Upper lobe of left lung (tissue), 6 donors: ENCODE data around the gene FAM168A. TPM values are rescaled to one million over a fixed set of nuclear protein-coding genes. Genes with fewer than 3 reads are reported as not detected.
A peak's percentile ranks its signal among the peaks of the same experiment; 100 is the strongest.

Experiments
- ATAC-seq, 2 donors: fragments of 200-7000 bp; cut with Tn5 transposase; one replicate each; pipeline ENCODE4 v1.9.1; 2022; ENCODE audit warnings: mild to moderate bottlenecking in 2 of 2, moderate library complexity in 2 of 2; ENCODE audit not compliant: low FRiP score in 2 of 2
- DNase-seq, 2 donors: peaks; one replicate each; pipeline ENCODE4 v3.0.0-alpha.2; 2019 to 2020
- H3K27ac ChIP-seq, 4 donors: fragments of 200-600 bp; sonication (generic); one replicate each; pipeline ENCODE4 v1.5.1; 2016 to 2019
- H3K27me3 ChIP-seq, 4 donors: fragments of 200-600 bp; sonication (generic); one replicate each; pipeline ENCODE4 v1.5.1; 2017 to 2019
- H3K36me3 ChIP-seq, 4 donors: fragments of 200-600 bp; sonication (generic); one replicate each; pipeline ENCODE4 v1.5.1; 2016 to 2019
- H3K4me1 ChIP-seq, 4 donors: fragments of 200-600 bp; sonication (generic); one replicate each; pipeline ENCODE4 v1.5.1; 2018 to 2019
- H3K4me3 ChIP-seq, 4 donors: fragments of 200-600 bp; sonication (generic); one replicate each; pipeline ENCODE4 v1.5.1; 2017 to 2019; ENCODE audit warnings: mild to moderate bottlenecking in 2 of 4, moderate library complexity in 1 of 4
- H3K9me3 ChIP-seq, 4 donors: fragments of 200-600 bp; sonication (generic); one replicate each; pipeline ENCODE4 v1.5.1; 2018 to 2019
- EP300 ChIP-seq, 4 donors: sonication (generic); formaldehyde crosslinking; IDR thresholded peaks; one replicate each; pipeline ENCODE4 v1.5.1; 2017; ENCODE audit warnings: antibody characterized with exemption in 4 of 4, control low read depth in 2 of 4
- POLR2A ChIP-seq, 4 donors: fragments of 450-650 bp; IDR thresholded peaks; one replicate each; pipeline ENCODE4 v1.5.1; 2016 to 2017; ENCODE audit warnings: antibody characterized with exemption in 4 of 4, mild to moderate bottlenecking in 2 of 4
- POLR2AphosphoS5 ChIP-seq, 2 donors: sonication (generic); formaldehyde crosslinking; IDR thresholded peaks; one replicate each; pipeline ENCODE4 v1.5.1; 2017; ENCODE audit warnings: antibody characterized with exemption in 2 of 2
- WGBS, 2 donors: methylation state at CpG; one replicate each; pipeline ENCODE4 v1.1.5; 2017 to 2018; 5-methylcytosine and 5-hydroxymethylcytosine counted together
- total RNA-seq, 6 donors: library from RNA; depleted of rRNA in 4 of 6; stranded (reverse); fragments of >200 nt in 4 of 6; gene quantifications; one replicate each; pipeline versions ENCODE4 v1.1.0 to v1.2.1, GENCODE V29; 2016 to 2021
- TF ChIP-seq, protein P1 (sequence below), 6 experiments: fragments of 450-650 bp in 4 of 6; fragments of 200-600 bp in 2 of 6; sonication (generic) in 2 of 6; IDR thresholded peaks; one replicate each; pipeline ENCODE4 v1.5.1; 2016 to 2019; ENCODE audit warnings: antibody characterized with exemption in 6 of 6
- donor health status: DM: no; HTN: no; CAD: no; lungs with moderate emphysema.
- donor health status: DM: no; HTN: yes; CAD: no; lungs with severe emphysema.

FAM168A gene
- total RNA-seq, 6 donors from 2014 or later, result 15.7 to 30.7 (median 24.1) TPM

DNA sequence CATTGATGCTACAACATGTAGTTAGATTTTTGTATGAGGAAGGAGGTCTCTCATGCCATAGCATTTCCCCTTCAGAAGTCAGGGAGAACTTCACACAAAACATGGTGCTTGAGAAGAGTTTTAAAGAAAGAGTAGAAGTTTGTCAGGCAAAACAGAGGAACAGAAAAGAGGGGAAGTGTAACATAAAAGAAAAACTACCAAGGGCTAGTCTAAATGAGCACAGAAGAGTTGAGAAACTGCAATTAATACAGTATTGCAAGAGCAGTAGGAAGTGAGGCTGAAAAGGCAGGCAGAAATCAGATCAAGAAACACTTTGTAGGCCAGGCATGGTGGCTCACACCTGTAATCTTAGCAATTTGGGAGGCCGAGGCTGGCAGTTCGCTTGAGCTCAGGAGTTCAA lies 61.0 kb downstream of the FAM168A start:
- H3K27me3 ChIP-seq, result no peaks in the 10 kb centered on the region
- H3K4me1 ChIP-seq, result peaks cover 7 to 16% (median 9%) of the 10 kb centered on the region in 4 donors
- no peaks in the 10 kb centered on the region for H3K36me3 ChIP-seq
- no peak overlapping the region for H3K27ac ChIP-seq
- 93 to 94% methylated on average over 2 of the region's 2 CpGs for WGBS, 2 donors
- no peak overlapping the region for H3K4me3 ChIP-seq
- DNase-seq, result no peak
- TF ChIP-seq, protein P1, sequence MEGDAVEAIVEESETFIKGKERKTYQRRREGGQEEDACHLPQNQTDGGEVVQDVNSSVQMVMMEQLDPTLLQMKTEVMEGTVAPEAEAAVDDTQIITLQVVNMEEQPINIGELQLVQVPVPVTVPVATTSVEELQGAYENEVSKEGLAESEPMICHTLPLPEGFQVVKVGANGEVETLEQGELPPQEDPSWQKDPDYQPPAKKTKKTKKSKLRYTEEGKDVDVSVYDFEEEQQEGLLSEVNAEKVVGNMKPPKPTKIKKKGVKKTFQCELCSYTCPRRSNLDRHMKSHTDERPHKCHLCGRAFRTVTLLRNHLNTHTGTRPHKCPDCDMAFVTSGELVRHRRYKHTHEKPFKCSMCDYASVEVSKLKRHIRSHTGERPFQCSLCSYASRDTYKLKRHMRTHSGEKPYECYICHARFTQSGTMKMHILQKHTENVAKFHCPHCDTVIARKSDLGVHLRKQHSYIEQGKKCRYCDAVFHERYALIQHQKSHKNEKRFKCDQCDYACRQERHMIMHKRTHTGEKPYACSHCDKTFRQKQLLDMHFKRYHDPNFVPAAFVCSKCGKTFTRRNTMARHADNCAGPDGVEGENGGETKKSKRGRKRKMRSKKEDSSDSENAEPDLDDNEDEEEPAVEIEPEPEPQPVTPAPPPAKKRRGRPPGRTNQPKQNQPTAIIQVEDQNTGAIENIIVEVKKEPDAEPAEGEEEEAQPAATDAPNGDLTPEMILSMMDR (IDR thresholded peaks at IDR 0.05), result no peak
- TF ChIP-seq POLR2AphosphoS5 (IDR thresholded peaks at IDR 0.05), result no peak
- no peak for TF ChIP-seq EP300 (IDR thresholded peaks at IDR 0.05)
- no peak for TF ChIP-seq POLR2A (IDR thresholded peaks at IDR 0.05)
- no peak for ATAC-seq
- H3K9me3 ChIP-seq, result no peaks in the 10 kb centered on the region

DNA sequence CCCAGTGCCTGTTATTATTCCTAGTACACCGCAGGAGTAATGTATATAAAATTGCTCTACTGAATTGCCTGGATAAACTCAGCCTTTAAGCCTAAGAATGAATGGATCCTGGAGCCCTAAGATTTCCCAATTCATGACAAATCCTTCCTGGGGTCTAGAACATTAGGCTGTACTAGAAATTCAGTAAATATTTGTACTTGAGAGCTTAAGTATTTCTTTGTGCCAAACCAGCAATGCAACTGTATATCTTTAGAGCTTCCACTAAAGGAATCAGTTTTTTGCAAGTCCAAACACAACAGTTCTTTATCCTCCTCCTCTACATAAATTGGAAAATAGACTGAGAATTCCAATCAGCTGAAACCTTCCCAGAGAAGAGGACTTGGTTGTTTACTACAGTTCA lies 65.6 kb downstream of the FAM168A start:
- DNase-seq, result no peak
- Histone ChIP-seq H3K4me3 (no peak overlapping the region), H3K36me3 (no peaks in the 10 kb centered on the region), H3K4me1 (peaks cover 9 to 18% (median 14%) of the 10 kb centered on the region in 4 donors), H3K27me3 (no peaks in the 10 kb centered on the region), H3K9me3 (no peaks in the 10 kb centered on the region), H3K27ac (no peak overlapping the region)
- no peak for ATAC-seq
- 85 to 91% methylated on average over 1 of the region's 1 CpG for WGBS, 2 donors
- TF ChIP-seq POLR2AphosphoS5 (IDR thresholded peaks at IDR 0.05) (no peak), POLR2A (IDR thresholded peaks at IDR 0.05) (no peak), EP300 (IDR thresholded peaks at IDR 0.05) (no peak)
- TF ChIP-seq, protein P1 (IDR thresholded peaks at IDR 0.05), result no peak

DNA sequence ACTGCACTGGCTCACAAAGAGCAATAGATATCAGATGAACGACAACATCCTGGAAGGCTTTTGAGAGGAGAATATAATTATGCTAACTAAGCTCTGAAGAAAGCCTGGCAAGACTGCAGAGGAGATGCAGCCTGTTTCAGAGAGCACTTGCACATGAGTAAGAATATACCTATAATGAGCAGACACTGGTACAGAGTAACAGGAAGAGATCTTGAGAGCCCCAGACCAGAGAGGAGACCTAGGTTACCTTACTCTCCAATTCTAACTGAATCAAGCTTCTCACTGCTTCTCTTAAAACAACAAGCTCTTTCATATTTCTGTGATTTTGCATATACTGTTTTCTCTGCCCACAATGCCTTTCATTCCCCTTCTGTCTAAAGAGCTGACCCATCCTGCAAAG lies 66.5 kb downstream of the FAM168A start:
- Histone ChIP-seq H3K4me1 (peaks cover 18 to 24% (median 21%) of the 10 kb centered on the region in 4 donors), H3K27ac (no peak overlapping the region), H3K4me3 (no peak overlapping the region), H3K9me3 (no peaks in the 10 kb centered on the region), H3K36me3 (no peaks in the 10 kb centered on the region), H3K27me3 (no peaks in the 10 kb centered on the region)
- no peak for DNase-seq
- no peak for ATAC-seq
- 36 to 63% methylated on average over 1 of the region's 1 CpG for WGBS, 2 donors
- TF ChIP-seq, protein P1 (IDR thresholded peaks at IDR 0.05), result no peak
- TF ChIP-seq POLR2AphosphoS5 (IDR thresholded peaks at IDR 0.05), result no peak
- TF ChIP-seq POLR2A (IDR thresholded peaks at IDR 0.05), result no peak
- no peak for TF ChIP-seq EP300 (IDR thresholded peaks at IDR 0.05)

DNA sequence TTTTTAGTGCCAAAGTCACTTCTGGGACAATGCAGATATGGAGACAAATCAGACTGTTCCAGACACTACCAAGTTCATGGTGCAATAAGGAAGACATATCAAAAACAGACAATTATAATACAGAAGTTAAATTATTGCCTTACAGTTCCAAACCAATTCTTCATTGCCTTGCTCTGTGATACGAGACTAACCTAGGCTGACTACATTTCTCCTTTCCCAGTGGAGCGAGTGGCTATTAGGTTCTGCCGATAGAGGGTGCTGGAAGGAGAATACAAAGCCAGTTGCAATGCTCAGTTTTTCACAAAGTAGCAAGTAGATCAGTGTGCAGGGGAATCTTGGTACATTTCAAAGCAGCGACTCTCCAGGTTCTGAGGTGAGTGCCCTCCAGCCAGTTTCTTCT lies 67.8 kb downstream of the FAM168A start:
- Histone ChIP-seq H3K27ac (no peak overlapping the region), H3K4me1 (peaks cover 22 to 27% (median 23%) of the 10 kb centered on the region in 4 donors), H3K9me3 (no peaks in the 10 kb centered on the region), H3K4me3 (no peak overlapping the region), H3K27me3 (no peaks in the 10 kb centered on the region), H3K36me3 (no peaks in the 10 kb centered on the region)
- DNase-seq (no peak), ATAC-seq (no peak)
- TF ChIP-seq, protein P1 (IDR thresholded peaks at IDR 0.05), result peak in 1 of 6 experiments; percentile 14
- no peak for TF ChIP-seq POLR2AphosphoS5 (IDR thresholded peaks at IDR 0.05)
- 73 to 85% methylated on average over 4 of the region's 4 CpGs for whole genome bisulfite sequencing, 2 donors

DNA sequence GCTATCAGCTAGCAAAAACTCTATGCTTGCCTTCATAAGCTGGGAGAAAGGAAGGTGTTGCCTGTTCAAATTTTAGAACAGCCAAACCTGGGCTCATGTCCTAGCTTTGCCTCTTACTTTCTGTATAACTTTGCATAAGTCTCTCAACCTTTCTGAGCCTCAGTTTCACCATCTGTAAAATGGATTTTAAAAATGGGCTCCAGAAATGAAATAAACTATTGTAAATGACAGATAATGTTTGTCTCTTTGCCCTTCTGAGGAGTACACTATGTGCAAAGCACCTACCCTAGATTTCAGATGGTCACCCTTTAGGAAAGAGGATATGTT lies 68.7 kb downstream of the FAM168A start:
- TF ChIP-seq, protein P1 (IDR thresholded peaks at IDR 0.05), result no peak
- TF ChIP-seq EP300 (IDR thresholded peaks at IDR 0.05), result no peak
- no peak for TF ChIP-seq POLR2AphosphoS5 (IDR thresholded peaks at IDR 0.05)
- TF ChIP-seq POLR2A (IDR thresholded peaks at IDR 0.05), result no peak
- Histone ChIP-seq H3K9me3 (no peaks in the 10 kb centered on the region), H3K27me3 (no peaks in the 10 kb centered on the region), H3K27ac (peak overlapping the region in 2 of 4 donors; percentile 48 to 58), H3K36me3 (no peaks in the 10 kb centered on the region), H3K4me1 (peaks cover 22 to 27% (median 23%) of the 10 kb centered on the region in 4 donors), H3K4me3 (no peak overlapping the region)
- DNase-seq, result no peak
- no peak for ATAC-seq
